HG03432 (cell line): Measurements from ENCODE around the gene LAMC1.

Source experiments
- ATAC-seq: cut with Tn5 transposase; IDR thresholded peaks from one replicate; pipeline ENCODE4 v1.9.1; 2021; ENCODE audit warnings: mild to moderate bottlenecking, moderate library complexity; ENCODE audit not compliant: unreplicated experiment

LAMC1 gene

DNA sequence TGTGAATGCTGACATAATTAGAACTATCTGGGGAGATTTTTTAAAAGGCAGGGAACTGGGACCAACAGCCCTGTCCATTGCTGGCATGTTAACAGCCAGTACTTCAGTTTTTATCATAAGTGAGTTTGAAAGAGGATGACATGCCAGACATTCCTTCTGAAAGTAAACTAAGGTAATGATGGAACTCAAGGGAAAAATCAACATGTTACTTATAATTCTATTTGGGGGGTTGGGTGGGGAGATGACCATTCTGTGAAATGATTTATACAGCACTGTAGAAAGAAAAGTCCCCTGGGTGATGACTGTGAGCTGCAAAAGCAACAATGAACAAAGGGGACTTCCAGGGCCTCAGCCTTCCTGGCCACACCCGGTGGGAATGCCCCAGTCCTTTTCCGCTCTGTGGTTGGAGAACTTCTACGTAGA is 157.4 kb downstream of the LAMC1 start:
- ATAC-seq = peak; percentile 88

DNA sequence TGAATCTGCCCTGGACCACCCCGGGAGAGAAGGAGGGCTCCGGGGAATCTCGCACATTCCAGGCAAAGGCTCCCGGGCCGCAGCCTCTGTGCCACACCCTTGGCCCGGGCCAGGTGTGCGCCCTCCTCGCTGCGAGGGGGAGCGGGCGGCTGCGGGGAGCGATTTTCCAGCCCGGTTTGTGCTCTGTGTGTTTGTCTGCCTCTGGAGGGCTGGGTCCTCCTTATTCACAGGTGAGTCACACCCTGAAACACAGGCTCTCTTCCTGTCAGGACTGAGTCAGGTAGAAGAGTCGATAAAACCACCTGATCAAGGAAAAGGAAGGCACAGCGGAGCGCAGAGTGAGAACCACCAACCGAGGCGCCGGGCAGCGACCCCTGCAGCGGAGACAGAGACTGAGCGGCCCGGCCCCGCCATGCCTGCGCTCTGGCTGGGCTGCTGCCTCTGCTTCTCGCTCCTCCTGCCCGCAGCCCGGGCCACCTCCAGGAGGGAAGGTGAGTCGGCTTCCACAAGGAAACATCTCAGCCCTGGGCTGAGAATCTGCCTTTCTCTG is 162.8 kb downstream of the LAMC1 start, which contains the start of gene LAMC2:
TSS of gene LAMC2 (plus strand) at position 324 of the 550 bp plus-strand sequence. CDS start at position 413, 89 bp downstream.
- no peak for ATAC-seq

DNA sequence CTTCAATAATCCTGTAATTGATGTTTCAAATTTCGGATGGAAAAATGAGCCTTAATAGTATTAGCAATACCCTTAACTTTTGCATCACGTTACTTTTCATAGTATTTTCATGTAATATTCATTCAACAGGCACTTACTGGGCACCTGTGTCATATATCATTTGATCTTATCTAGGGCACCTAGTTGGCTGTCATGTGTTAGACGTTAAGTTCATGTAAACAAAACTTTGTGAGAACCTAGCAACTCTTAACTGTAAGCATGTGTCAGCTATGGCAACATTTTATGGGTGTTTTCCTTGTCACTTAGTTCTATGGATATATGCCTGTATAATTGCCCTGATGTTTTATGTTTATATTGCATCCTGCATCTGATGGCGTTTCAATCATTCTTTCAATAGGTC is 163.6 kb downstream of the LAMC1 start:
- no peak for ATAC-seq

DNA sequence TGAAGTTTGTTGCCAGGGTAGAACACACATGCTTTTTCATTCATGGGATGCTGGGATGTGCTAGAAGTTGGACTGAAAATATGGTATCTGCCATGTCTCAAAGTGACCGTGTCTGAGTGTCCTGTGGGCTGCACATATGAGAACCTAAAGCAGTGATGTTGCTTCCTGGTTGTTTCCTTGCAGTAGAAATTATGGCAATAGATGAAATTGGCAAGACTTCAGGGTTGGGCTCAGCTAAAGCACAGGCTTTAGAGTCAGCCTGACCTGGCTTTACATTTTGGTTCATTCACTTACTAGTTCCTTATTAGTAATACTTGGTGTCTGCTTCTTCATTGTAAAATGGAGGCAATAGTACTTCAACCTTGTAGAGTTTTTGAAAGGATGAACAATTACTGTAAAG is 165.0 kb downstream of the LAMC1 start:
- no peak for ATAC-seq

DNA sequence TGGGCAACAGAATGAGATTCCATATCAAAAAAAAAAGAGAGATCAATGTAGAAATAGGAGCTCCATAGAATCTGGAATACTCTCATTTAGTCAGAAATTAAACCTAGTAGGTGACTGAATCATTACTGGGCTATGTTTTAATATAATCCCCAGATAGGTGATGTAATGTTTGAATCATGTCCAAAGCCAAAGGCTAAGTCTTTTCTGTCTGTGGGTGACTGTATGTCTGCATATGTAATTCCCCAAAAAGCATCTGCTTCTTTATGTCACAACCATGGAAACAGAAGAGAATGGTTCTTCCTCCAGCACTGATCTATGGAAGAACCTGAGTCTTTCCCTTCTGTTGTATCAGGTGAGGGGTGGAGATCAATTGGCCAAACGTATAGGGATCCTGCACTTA is 168.6 kb downstream of the LAMC1 start:
- no peak for ATAC-seq

DNA sequence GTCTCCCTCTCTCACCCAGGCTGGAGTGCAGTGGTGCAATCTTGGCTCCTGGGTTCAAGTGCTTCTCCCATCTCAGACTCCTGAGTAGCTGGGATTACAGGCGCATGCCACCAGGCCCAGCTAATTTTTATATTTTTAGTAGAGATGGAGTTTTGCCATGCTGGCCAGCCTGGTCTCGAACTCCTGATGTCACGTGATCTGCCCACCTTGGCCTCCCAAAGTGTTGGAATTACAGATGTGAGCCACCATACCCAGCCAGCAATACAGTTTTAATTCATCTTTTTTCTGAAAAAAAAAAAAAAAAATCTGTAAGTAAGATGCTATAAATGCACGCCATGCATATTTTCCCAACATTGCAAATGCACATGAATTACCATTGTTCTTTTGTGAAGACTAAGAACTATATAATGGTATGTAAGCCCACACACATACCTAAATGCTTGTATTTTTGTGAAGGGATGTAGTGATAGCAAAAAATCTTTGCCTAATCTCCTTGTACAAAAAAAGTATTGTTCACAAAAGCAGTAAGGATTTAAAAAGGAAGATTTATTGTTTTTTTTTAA is 170.8 kb downstream of the LAMC1 start:
- no peak for ATAC-seq

DNA sequence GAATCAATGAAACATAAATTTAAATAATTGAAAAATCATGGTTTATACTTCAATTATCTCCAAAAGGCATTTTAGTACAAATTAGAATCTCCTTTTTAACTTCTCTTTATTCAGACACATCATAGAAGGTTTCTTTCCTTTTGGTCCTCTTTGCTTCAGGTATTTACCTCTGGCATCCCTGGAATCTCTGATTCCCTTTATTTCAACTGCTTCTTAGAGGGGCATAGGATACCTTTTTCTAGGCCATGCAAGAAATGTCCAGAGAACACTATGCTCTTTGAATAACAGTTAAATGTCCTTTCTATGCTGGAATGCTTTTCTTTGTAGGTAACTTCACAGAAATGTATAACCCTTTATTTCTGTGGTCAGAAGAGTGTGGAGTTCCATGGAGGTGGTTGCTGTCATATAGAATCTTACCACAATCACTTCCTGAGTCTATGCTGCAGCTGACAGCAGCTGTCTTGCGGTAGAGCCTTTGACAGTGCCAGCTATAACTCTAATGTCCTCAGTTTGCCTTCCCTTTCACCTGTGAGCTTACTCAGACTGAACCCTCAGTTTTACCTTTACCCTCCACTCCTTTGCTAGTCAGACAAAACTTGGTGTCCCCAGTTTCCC is 171.4 kb downstream of the LAMC1 start:
- ATAC-seq = peak; percentile 96

DNA sequence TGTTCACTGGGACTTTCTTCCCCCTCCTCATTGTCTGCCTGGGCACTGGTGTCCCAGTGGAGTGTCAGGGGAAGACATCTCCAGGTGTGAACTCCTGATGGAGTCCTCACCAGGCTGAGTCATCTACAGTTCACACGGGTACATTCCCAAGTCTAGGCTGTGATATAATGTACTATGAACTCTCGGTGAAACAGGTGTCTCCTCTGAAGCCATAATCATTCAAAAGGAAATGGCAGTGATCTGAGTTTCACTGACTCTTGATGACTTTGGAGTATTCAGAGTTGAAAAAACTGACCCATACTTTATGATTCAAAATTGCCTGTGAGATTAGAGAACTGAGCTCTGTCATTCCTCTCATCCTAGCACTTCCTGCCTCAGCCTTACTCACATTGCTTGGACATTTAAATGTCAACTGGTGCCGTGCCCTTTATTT is 171.9 kb downstream of the LAMC1 start:
- ATAC-seq = peak; percentile 65
